Endothelial cell of umbilical vein (primary cell): ENCODE data around the gene PCDHA7. TPM values are rescaled to one million over a fixed set of nuclear protein-coding genes. Genes with fewer than 3 reads are reported as not detected.

Experiments used
- BruUV-seq: library from RNA; stranded (reverse); fragments of 400-500 nt; replicated peaks from 2 replicates; lab custom pipeline; 2021; lab: Mats Ljungman, UMichigan
- CTCF ChIA-PET: fragments of 300-600, 350-600 bp; sonication (Branson Sonifier 250); formaldehyde crosslinking; loops from one replicate; lab custom pipeline; 2021; ENCODE audit warnings: antibody characterized with exemption, inconsistent platforms; lab: Charles Lee
- POLR2A ChIA-PET: fragments of 300-600, 350-600 bp; sonication (Branson Sonifier 250); formaldehyde crosslinking; loops from one replicate; lab custom pipeline; 2021; ENCODE audit warnings: antibody characterized with exemption, inconsistent platforms; lab: Charles Lee
- DNase-seq: peaks from one replicate; pipeline ENCODE4 v3.0.0-alpha.2; 2011; ENCODE audit warnings: low read depth, low spot score
- FAIRE-seq: peaks from 2 replicates; lab custom pipeline; 2011; peaks lifted over from hg19 to GRCh38; lab: Jason Lieb, UNC
- H2AFZ ChIP-seq: 2 replicates; pipeline ENCODE4 v1.6.0; 2012; ENCODE audit warnings: low read depth, low read length, control low read depth, inconsistent platforms
- H3K27ac ChIP-seq: 2 replicates; pipeline ENCODE4 v1.5.1; 2011; ENCODE audit warnings: low read depth, mild to moderate bottlenecking, control low read depth, low read length, moderate library complexity; ENCODE audit not compliant: insufficient read depth
- H3K27me3 ChIP-seq, 2 experiments: 2 replicates each; pipeline versions ENCODE4 v1.6.0 to v1.6.1; 2011; ENCODE audit warnings: low read length in 2 of 2, mixed read lengths in 1 of 2; ENCODE audit not compliant: control insufficient read depth in 2 of 2, insufficient read depth in 2 of 2
- H3K36me3 ChIP-seq, 2 experiments: 2 replicates in 1 of 2; 3 replicates in 1 of 2; pipeline ENCODE4 v1.5.1; 2011; ENCODE audit warnings: low read length in 2 of 2, mild to moderate bottlenecking in 1 of 2, moderate library complexity in 1 of 2; ENCODE audit not compliant: control insufficient read depth in 2 of 2, insufficient read depth in 2 of 2; ENCODE audit errors: extremely low read depth in 1 of 2
- H3K4me1 ChIP-seq: 3 replicates; pipeline ENCODE4 v1.5.1; 2011; ENCODE audit warnings: mild to moderate bottlenecking, low read length; ENCODE audit not compliant: control insufficient read depth, insufficient read depth; ENCODE audit errors: extremely low read depth
- H3K4me2 ChIP-seq: 2 replicates; pipeline ENCODE4 v1.6.1; 2011; ENCODE audit warnings: low read length, control low read depth, mixed read lengths; ENCODE audit not compliant: insufficient read depth
- H3K4me3 ChIP-seq, 3 experiments: fragments of 200-600 bp in 1 of 3; sonication (generic), shearing (Covaris generic) in 1 of 3; replicated peaks in 1 of 3; 2 replicates each; pipeline ENCODE4 v1.5.1; 2011 to 2016; ENCODE audit warnings: control low read depth in 3 of 3, low read length in 3 of 3, mild to moderate bottlenecking in 2 of 3, inconsistent platforms in 1 of 3, low read depth in 1 of 3, moderate library complexity in 1 of 3; ENCODE audit not compliant: insufficient read depth in 1 of 3
- H3K79me2 ChIP-seq: 2 replicates; pipeline ENCODE4 v1.6.0; 2012; ENCODE audit warnings: low read length, inconsistent platforms; ENCODE audit not compliant: control insufficient read depth, insufficient read depth
- H3K9ac ChIP-seq: replicated peaks from 2 replicates; pipeline ENCODE3; 2011; ENCODE audit warnings: low read length, control low read depth; ENCODE audit not compliant: insufficient read depth; ENCODE audit errors: extremely low read depth
- H3K9me1 ChIP-seq: replicated peaks from 3 replicates; pipeline ENCODE4 v1.6.0; 2011; ENCODE audit warnings: mild to moderate bottlenecking, low read length; ENCODE audit not compliant: control insufficient read depth, insufficient read depth; ENCODE audit errors: extremely low read depth
- H3K9me3 ChIP-seq: replicated peaks from 2 replicates; pipeline ENCODE4 v1.5.1; 2012; ENCODE audit warnings: low read length, inconsistent platforms; ENCODE audit not compliant: control insufficient read depth, insufficient read depth
- H4K20me1 ChIP-seq: replicated peaks from 2 replicates; pipeline ENCODE3; 2011; ENCODE audit warnings: mild to moderate bottlenecking, low read length; ENCODE audit not compliant: control insufficient read depth, insufficient read depth; ENCODE audit errors: extremely low read depth
- CTCF ChIP-seq, 2 donors: IDR thresholded peaks; 1 replicate in 1 of 2; 2 replicates in 1 of 2; pipeline ENCODE4 v1.5.1; 2011; ENCODE audit warnings: low read length in 2 of 2, mild to moderate bottlenecking in 2 of 2, moderate library complexity in 2 of 2, control low read depth in 1 of 2, inconsistent platforms in 1 of 2, low read depth in 1 of 2; ENCODE audit not compliant: insufficient read depth in 1 of 2; ENCODE audit errors: extremely low read depth in 1 of 2
- EZH2 ChIP-seq: IDR thresholded peaks from 2 replicates; pipeline ENCODE4 v1.6.1; 2012; ENCODE audit warnings: borderline replicate concordance, low read depth, mild to moderate bottlenecking, moderate library complexity, low read length, inconsistent platforms; ENCODE audit not compliant: severe bottlenecking
- FOS ChIP-seq: IDR thresholded peaks from 2 replicates; pipeline ENCODE4 v1.6.1; 2011; ENCODE audit warnings: mild to moderate bottlenecking, low read length, moderate library complexity, borderline replicate concordance; ENCODE audit not compliant: insufficient read depth
- GATA2 ChIP-seq: IDR thresholded peaks from 2 replicates; pipeline ENCODE4 v1.7.0; 2011; ENCODE audit warnings: low read depth, mild to moderate bottlenecking, moderate library complexity, mixed read lengths, low read length; ENCODE audit not compliant: insufficient read length, insufficient read depth
- JUN ChIP-seq: IDR thresholded peaks from 2 replicates; pipeline ENCODE4 v1.6.1; 2011; ENCODE audit warnings: borderline replicate concordance, low read depth; ENCODE audit not compliant: insufficient read length, insufficient read depth
- MAX ChIP-seq: IDR thresholded peaks from 2 replicates; pipeline ENCODE4 v1.6.1; 2011; ENCODE audit not compliant: insufficient read depth, insufficient read length
- MYC ChIP-seq: IDR thresholded peaks from one replicate; pipeline ENCODE4 v1.6.1; 2011; ENCODE audit warnings: mild to moderate bottlenecking, low read depth, low read length
- POLR2A ChIP-seq: IDR thresholded peaks from 2 replicates; pipeline ENCODE4 v1.6.1; 2012; ENCODE audit warnings: low read depth, mild to moderate bottlenecking, control low read depth, low read length
- POLR2AphosphoS5 ChIP-seq: IDR thresholded peaks from 2 replicates; pipeline ENCODE4 v1.6.1; 2012; ENCODE audit warnings: low read depth, mild to moderate bottlenecking, control low read depth, low read length, moderate library complexity; ENCODE audit not compliant: insufficient read depth
- dilution Hi-C: fragments of 300-500 bp; cut with MboI; formaldehyde crosslinking; loops from one replicate; pipeline ENCODE4 v1.15.0; 2019; ENCODE audit warnings: low sequenced_read_pairs; ENCODE audit not compliant: extremely low pct_ligation_motif_present
- intact Hi-C: fragments of 100-400 bp; cut with micrococcal nuclease; formaldehyde crosslinking; loops from one replicate; pipeline ENCODE4 v1.10.0; 2022
- polyA plus RNA-seq, 4 experiments: library from polyadenylated mRNA; depleted of rRNA in 3 of 4; stranded (reverse) in 3 of 4; unstranded in 1 of 4; fragments of >200 nt; gene quantifications; 2 replicates each; pipeline versions ENCODE4 v1.2.1 to v1.2.3, GENCODE V29; 2011 to 2012; ENCODE audit warnings: missing spikeins in 1 of 4
- total RNA-seq: library from RNA; stranded (reverse); gene quantifications from 2 replicates; pipeline ENCODE4 v1.2.3, GENCODE V29; 2021

The PCDHA7 gene
- total and polyA plus RNA-seq, 2 donors (not counting 3 experiments of a cell fraction or from before 2014, with no cell fraction given), result 0.07 TPM; not detected in 1

- intact Hi-C loops, result no loop called here
Measured at GRCh38 chr5:140877262-140877581, 43.2 kb downstream of the PCDHA7 start.

More at GRCh38 chr5:140877262-140877581, 43.2 kb downstream of the PCDHA7 start:
- Histone ChIP-seq H3K36me3 (no peaks in the 10 kb centered on the region), H3K27me3 (peaks cover 0 to 7% of the 10 kb centered on the region in 2 experiments), H3K79me2 (no peaks in the 10 kb centered on the region), H3K27ac (no peak overlapping the region), H2AFZ (no peak overlapping the region), H3K9me3 (no peaks in the 10 kb centered on the region), H4K20me1 (no peaks in the 10 kb centered on the region), H3K9me1 (no peaks in the 10 kb centered on the region), H3K4me2 (no peak overlapping the region), H3K9ac (no peak overlapping the region), H3K4me1 (no peaks in the 10 kb centered on the region), H3K4me3 (no peak overlapping the region)
- CTCF ChIA-PET, result no interaction called here
- dilution Hi-C loops, result no loop called here
- TF ChIP-seq GATA2, result no peak
- no peak for TF ChIP-seq MYC
- TF ChIP-seq JUN, result no peak
- TF ChIP-seq POLR2A, result no peak
- no peak for TF ChIP-seq CTCF (IDR thresholded peaks at IDR 0.05; ENCODE audit: extremely low read depth in 1 of 2, insufficient read depth in 1 of 2, low read depth in 1 of 2, low read length in 2 of 2)
- TF ChIP-seq FOS, result no peak
- no peak for TF ChIP-seq MAX
- no peak for TF ChIP-seq EZH2
- no peak for TF ChIP-seq POLR2AphosphoS5
- BruUV-seq, result no TSS peak
- FAIRE-seq, result no peak
- POLR2A ChIA-PET, result no interaction called here
- no peak for DNase-seq
